ENCODE data around the gene PDE6B.
A peak's percentile ranks its signal among the peaks of the same experiment; 100 is the strongest.
"Not testable (repeated sequence)": the region's sequence is repeated elsewhere in the genome, so short reads cannot be mapped to it uniquely, and the experiment has no call there.

Gene PDE6B

DNA sequence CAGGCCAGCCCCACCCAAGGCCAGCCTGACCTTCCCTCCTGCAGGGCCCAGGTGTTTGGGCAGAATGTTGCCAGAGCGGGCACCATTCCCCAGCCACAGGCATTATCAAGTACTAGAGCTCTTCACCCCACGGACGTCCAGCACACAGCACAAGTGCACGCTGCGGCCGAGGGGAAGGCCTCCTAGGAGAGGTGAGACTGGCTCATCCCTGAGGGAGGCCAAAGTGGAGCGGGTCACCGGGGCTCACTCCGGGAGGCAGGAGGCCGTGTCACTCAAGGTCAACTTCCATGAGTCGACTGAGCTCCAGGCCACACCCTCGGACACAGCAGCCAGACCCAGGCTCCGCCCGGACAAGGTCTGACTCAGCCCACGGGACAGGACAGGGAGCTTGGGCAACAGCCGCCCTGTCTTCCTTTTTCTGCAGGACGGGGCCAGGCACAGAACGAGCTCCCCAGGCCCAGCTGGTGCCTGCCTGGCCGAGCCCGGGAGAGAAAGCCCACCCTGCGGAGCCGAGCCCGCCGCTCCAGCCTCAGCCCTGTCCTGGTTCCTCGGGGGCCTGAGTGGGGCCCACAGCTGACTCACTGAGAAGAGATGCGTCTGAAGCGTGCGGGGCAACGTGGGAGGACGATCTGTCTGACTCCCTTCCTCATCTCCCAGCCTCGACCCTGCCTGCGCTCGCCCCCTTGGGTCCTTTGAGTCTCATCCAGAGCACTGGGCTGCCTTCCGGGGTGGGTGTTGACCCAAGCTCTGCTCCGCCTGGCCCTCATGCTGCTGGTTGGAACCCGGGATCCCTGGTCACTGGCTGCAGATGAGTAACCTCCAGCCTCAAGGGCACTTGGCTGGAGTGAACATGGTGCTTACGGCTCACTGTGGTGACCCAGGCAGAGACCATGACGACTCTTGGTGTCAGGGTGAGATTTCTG is 61.9 kb downstream of the PDE6B start:
- no peak for DNase-seq

DNA sequence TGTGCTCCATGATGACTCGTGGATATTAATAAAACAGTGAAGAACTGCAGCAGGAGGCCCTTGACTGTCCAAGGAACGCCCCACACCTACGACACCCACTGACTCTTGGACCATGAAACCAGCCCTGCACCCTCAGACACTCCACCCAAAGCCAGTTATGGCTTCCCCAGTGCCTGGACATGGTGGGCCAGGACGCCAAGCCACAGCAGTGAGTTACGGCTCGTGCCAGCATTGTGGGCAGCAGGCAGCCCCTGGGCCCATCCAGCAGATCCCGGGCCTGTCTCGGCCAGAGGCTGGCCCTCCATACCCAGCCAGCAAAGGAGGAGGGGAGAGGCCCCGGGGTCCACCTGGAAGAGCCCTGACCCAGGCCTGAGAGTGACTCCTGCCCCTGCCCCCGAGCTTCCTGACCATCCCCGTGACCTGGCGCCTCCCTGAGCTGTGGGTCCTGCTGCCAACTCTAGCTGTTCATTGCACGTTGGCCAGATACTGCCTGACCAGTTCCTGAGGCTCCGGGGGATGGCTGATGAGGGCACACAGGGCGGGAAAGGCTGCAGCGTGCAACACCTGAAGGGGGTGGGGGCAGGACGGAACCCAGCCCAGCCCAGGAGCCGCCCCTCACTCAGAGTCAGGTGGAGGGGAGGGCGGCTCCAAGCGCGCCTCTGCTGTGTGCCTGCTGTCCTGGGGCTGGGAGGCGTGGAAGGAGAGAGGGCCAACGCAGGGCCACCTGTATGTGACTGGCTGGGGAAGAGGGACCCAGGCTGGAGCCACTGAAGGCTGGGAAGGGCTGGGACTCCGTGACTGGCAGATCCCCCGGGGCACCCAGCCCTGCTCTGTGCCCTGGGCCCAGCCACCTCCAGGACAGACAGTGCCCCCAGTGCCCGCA is 62.8 kb downstream of the PDE6B start:
- no peak for DNase-seq

DNA sequence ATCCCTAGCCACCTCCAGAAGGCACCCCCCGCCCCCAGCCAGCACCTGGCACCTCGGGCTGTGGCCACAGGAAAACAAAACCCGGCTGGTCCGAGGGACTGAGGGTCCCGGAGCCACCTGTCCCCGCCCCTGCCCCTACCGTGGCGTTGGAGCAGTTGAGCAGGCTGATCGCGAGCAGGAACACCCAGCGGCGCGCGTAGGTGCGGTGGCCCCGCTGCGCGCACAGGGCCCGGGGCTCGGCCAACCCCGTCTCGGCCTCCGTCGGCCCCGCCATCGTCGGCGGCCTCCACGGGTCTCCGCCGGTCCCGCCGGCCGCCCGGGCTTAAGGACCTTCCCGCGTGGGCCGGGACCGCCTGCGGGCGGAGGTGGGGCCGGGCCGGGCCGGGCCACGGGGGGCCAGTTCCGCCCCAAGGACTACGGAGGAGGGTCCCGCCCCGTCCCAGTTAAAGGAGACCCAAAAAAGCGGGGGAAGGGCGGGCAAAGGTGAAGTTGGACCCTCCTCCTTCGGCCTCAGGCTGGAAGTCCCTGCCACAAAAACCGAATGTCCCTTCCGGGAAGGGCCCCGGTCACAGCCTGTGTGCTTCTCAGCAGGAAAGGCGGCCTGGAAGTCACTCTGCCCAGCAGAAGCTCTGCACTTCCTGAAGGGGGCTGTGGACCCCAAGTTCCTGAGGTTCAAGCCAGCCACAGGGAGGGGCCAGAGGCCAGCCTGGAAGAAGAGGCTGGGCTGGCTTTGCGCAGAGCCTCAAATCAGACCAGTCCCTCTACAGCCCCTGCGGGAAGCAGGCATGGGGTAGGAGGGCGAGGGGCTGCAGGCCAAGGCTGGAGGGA is 63.7 kb downstream of the PDE6B start, which contains the start of gene SLC49A3:
TSS of gene SLC49A3 (minus strand) at position 298 of the 828 bp plus-strand sequence. CDS start at position 274, 24 bp downstream.
- DNase-seq = no peak

GRCh38 chr4:689723-690122 is 64.3 kb downstream of the PDE6B start:
- no peak for DNase-seq

DNA sequence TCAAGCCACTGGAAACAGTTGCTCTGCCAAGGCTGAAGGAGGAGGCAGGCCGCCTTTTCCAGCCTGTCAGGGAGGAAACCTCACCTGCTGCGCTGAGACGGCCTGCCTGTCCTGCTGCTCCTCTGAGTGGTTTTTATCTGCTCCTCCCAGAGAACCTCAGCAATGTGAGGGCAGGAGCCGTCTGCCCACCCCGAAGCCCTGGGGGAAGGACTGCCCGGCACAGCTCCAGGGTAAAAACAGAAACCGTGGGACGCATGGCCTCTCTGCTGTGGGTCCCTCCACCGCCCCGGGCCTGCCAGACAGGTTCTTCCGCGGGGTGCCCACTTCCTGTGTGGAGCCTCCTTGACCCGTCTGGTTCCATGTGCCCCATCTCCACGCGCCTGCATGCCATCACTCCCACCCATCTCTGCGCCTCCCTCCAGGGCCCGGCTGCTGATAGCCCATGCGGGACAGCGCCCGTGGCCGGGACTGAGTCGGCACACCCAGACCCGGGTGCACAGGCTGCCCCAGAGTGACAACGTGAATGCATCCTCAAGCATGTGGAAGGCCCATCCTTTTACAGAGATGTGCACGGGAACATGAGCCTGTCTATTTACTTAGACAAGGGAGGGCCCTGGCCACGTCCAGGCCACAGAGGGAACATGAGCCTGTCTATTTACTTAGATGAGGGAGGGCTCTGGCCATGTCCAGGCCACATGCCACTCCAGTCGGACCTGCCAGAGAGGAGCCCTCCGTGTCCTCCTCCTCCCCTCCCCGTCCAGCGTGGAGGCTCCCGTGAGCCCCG is 67.6 kb downstream of the PDE6B start:
- DNase-seq = no peak

DNA sequence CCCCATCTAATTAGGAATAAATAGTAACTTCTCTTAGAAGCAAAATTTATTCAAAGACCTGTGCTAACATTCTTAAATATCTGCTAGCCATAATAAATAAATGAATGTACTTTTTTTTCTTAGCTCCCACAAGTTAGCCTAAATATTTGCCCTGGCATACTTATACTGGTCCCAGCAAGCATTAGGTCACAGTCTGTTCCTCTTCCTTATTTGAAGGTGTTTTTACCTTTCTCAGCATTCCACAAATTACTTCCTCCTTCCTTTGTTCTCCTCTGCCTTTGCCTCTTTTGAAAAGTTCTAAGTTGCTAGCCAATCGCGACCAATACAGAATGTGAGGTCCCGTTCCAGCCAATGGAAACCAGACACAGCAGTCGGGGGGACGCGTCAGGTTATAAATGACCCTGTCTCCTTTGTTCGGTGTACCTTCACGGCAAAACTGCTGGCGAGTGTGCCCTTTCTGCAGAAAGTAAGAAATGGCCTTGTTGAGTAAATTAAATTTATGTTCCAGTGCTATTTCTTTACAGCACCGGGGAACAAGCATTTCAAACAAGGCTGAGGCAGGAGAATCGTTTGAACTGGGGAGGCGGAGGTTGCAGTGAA is 69.1 kb downstream of the PDE6B start:
- DNase-seq = not testable (repeated sequence)

GRCh38 chr4:699816-700580 is 74.6 kb downstream of the PDE6B start:
- DNase-seq = no peak

DNA sequence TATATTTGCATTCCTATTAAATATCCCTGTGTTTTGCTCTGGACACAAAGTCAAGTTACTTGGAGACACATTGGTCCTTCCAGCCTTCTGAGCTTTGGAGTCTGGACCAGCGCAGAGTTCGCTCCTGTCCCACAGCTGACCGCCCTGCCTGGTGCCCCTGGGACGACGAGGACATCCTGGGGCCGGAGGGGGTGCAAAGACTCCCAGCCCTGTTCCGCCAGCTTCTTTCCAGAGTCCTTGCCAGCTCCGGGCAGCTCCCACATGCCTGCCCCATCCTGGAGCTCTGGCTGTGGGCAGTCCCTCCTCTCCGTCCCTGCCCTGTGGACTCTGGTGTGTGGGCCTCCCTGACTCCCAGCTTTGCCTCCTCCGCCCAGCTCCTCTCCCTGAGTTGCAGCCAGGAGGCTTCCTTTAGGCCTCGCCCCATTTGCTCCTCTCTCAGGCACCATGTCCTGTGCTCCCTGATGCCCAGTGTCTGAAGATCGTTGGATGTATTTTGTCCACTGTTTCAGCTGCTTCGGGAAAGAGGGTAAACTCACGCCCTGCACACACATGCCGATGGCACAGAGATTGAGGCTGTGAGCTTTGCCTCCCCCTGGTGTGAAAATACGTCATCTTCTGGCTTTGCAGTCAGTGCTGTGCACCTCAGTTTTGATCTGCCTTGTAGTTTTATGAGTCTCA is 75.4 kb downstream of the PDE6B start:
- DNase-seq = no peak

DNA sequence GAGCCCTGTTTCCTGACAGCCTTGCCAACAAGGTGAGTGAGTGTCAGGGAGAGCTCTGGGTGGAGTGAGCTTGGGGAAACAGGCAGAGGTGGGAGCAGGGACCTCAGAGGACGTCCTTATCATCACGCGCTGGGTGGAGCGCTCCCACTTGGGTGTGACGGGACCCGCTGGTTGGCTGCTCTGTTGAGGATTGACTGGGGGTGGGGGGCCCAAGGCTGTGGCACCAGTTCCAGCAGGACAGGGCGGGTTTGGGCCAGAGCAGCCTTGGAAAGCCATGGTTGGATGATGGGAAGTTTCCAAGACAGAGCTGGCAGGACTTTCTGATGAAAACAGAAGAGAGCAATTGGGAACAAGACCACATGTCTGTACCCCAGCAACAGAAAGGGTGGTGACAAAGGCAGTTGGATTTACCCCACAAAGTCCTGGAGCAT is 77.3 kb downstream of the PDE6B start:
- no peak for DNase-seq

DNA sequence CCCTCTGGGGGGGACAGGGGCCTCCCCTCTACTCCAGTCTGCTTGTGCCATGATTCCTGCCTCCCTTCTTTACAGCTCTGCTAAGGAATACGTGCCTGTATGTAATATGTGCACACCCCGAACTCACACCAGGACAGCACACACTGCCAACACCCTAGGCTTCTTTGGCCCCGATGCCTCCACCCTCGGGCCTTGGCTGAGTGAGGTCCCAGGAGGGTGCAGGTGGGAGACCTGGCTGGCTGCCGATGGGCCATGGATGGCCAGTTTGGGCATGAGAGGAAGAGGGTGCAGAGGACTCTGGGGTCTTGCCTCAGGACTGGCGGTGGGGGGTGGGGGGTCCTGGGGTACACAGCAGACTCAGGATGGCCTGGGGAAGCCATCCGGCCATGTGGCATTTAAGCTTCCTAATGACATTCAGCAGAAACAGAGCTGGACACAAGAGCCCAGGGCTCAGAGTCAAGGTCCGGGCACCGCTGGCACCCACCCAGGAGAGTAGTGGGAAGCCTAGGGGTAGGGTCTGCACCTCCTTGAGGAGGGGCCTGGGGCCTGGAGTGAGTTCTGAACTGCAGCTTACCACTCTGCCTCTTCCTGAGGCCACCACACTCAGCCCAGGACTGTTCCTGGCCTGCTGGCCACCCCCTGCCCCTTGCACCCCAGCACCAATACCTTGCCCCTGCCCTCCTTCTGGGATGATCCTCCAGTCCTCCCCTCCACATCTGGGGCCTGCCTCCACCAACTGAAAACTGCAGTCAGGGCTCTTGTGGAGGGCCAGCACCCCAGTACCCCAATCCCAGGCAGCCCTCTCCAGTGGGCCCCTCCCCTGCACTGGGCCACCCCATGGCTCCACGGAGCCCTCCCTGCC is 78.2 kb downstream of the PDE6B start:
- no peak for DNase-seq

GRCh38 chr4:704198-704891 is 79.0 kb downstream of the PDE6B start:
- DNase-seq = no peak

DNA sequence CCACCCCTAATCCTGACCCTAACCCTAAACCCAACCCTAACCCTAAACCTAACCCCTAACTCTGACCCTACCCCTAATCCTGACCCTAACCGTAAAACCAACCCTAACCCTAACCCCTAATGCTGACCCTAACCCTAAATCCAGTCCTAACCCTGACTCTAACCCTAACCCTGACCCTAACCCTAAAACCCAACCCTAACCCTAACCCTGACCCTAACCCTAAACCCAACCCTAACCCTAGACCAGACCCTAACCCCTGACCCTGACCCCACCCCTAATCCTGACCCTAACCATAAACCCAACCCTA is 79.6 kb downstream of the PDE6B start:
- DNase-seq = no peak

GRCh38 chr4:705278-706082 is 80.1 kb downstream of the PDE6B start, which contains the start of gene PCGF3:
TSS of gene PCGF3 (plus strand) at chr4:705832. CDS start at chr4:733681, 27,849 bp downstream.
- DNase-seq = peak; percentile 85

DNA sequence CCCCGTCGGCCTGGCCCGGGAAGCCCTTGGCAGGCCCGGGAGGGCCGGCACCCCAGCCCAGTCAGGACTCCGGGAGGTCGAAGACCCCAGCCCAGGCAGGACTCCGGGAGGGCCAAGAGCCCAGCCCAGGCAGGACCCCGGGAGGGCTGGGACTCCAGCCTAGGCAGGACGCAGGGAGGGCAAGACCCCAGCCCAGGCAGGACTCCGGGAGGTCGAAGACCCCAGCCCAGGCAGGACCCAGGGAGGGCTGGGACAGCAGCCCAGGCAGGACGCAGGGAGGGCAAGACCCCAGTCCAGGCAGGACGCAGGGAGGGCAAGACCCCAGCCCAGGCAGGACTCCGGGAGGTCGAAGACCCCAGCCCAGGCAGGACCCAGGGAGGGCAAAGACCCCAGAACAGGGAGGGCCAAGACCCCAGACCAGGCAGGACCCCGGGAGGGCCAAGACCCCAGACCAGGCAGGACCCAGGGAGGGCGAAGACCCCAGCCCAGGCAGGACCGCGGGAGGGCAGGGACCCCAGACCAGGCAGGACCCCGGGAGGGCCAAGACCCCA is 80.8 kb downstream of the PDE6B start:
- DNase-seq = not testable (repeated sequence)

- no peak for DNase-seq
Measured at GRCh38 chr4:706834-707598, 81.6 kb downstream of the PDE6B start.

- no peak for DNase-seq
Measured at GRCh38 chr4:707929-708630, 82.7 kb downstream of the PDE6B start.

Data from NCI-H1048 (cell line).